ENCODE measurements around the gene BTBD9. TPM values are rescaled to one million over a fixed set of nuclear protein-coding genes. Genes with fewer than 3 reads are reported as not detected.
"Not testable (repeated sequence)": the region's sequence is repeated elsewhere in the genome, so short reads cannot be mapped to it uniquely, and the experiment has no call there.

BTBD9 gene
- total RNA-seq, 1 donor from 2014 or later: 14.8 TPM

DNA sequence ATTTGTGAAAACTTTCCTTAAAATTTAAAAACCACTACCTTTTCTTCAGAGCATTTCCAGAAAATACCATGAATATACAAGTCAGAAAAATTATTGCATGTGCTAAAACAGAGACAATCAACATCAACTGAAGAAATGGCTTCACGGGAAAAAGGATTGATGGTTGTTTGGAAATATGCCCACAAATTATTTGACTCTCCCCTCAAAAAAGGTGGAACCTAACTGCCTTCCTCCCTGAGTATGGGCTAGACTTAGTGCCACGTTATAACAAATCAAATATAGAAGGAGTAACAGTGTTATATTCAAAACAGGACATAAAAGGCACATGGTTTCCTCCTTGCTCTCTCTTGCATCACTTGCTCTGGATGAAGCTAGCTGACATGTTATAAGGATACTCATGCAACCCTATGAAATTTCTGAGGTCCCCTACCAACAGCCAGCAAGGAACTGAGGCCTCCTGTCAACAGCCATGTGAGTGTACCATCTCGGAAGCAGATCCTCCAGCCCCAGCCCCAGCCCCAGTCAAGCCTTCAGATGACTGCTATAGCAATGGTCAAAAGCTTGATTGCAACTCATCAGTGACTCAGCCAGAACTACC is 8.4 kb downstream of the BTBD9 start:
- Mint-ChIP-seq H3K27me3 (ENCODE audit: low read depth) (no peaks in the 10 kb centered on the region), H3K4me3 (ENCODE audit: unreplicated experiment) (no peak overlapping the region), H3K36me3 (ENCODE audit: low read depth) (no peaks in the 10 kb centered on the region), H3K4me1 (ENCODE audit: low read depth) (peaks cover 9% of the 10 kb centered on the region), H3K9me3 (ENCODE audit: low read depth) (peaks cover 4% of the 10 kb centered on the region), H3K27ac (ENCODE audit: unreplicated experiment) (no peak overlapping the region)
- no peak for DNase-seq (ENCODE audit: low spot score)
- TF ChIP-seq, protein P1, sequence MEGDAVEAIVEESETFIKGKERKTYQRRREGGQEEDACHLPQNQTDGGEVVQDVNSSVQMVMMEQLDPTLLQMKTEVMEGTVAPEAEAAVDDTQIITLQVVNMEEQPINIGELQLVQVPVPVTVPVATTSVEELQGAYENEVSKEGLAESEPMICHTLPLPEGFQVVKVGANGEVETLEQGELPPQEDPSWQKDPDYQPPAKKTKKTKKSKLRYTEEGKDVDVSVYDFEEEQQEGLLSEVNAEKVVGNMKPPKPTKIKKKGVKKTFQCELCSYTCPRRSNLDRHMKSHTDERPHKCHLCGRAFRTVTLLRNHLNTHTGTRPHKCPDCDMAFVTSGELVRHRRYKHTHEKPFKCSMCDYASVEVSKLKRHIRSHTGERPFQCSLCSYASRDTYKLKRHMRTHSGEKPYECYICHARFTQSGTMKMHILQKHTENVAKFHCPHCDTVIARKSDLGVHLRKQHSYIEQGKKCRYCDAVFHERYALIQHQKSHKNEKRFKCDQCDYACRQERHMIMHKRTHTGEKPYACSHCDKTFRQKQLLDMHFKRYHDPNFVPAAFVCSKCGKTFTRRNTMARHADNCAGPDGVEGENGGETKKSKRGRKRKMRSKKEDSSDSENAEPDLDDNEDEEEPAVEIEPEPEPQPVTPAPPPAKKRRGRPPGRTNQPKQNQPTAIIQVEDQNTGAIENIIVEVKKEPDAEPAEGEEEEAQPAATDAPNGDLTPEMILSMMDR (IDR thresholded peaks at IDR 0.05): no peak

DNA sequence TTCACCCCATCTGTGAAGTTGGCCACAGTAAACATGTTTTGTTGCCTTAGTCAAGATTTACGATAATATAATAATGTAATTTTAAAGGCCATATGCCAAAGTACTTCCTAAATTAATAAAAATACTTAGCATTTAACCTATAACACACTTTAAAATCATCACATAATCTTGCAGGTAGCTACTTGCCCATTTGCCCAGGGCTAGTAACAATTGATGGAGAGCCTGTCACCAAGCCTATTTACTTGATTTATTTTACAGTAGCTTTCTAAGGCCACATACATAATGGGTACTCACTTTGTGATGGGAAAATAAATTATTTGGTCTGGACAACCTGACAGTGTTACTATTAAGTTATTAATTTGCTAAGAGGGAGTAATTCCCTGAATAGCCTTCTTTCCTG is 14.5 kb downstream of the BTBD9 start:
- TF ChIP-seq, protein P1 (IDR thresholded peaks at IDR 0.05): no peak
- DNase-seq (ENCODE audit: low spot score): no peak
- Mint-ChIP-seq H3K36me3 (ENCODE audit: low read depth) (no peaks in the 10 kb centered on the region), H3K9me3 (ENCODE audit: low read depth) (no peaks in the 10 kb centered on the region), H3K27ac (ENCODE audit: unreplicated experiment) (no peak overlapping the region), H3K4me3 (ENCODE audit: unreplicated experiment) (no peak overlapping the region), H3K27me3 (ENCODE audit: low read depth) (no peaks in the 10 kb centered on the region), H3K4me1 (ENCODE audit: low read depth) (no peaks in the 10 kb centered on the region)

DNA sequence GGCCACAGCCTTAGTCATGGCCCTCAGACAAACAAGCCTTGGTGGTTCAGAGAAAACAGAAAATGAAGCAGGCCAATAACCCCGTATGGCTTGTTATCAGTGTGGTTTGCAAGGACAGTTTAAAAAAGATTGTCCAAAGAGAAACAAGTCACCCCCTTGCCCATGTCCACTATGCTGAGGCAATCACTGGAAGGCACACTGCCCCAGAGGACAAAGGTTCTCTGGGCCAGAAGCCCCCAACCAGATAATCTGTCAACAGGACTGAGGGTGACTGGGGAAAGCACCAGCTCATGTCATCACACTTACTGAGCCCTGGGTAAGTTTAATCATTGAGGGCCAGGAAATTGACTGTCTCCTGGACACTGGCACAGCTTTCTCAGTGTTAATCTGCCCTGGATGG is 20.4 kb downstream of the BTBD9 start:
- not testable (repeated sequence) for H3K36me3 Mint-ChIP-seq (ENCODE audit: low read depth); H3K9me3 Mint-ChIP-seq (ENCODE audit: low read depth); H3K4me1 Mint-ChIP-seq (ENCODE audit: low read depth); H3K27ac Mint-ChIP-seq (ENCODE audit: unreplicated experiment); H3K4me3 Mint-ChIP-seq (ENCODE audit: unreplicated experiment); DNase-seq (ENCODE audit: low spot score); H3K27me3 Mint-ChIP-seq (ENCODE audit: low read depth)

DNA sequence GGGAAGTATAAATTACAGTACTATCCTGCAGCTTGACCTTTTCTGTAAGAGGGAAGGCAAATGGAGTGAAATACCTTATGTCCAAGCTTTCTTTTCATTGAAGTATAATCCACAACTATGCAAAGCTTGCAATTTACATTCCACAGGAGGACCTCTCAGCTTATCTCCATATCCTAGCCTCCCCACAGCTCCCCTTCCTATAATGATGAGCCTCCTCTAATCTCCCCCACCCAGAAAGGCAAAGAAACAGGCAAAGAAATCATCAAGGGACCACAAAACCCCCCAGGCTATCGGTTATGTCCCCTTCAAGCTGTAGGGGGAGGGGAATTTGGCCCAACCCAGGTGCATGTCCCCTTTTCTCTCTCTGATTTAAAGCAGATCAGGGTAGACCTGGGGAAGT is 21.4 kb downstream of the BTBD9 start:
- not testable (repeated sequence) for H3K27ac Mint-ChIP-seq (ENCODE audit: unreplicated experiment); H3K4me3 Mint-ChIP-seq (ENCODE audit: unreplicated experiment); H3K4me1 Mint-ChIP-seq (ENCODE audit: low read depth); H3K9me3 Mint-ChIP-seq (ENCODE audit: low read depth); DNase-seq (ENCODE audit: low spot score); H3K27me3 Mint-ChIP-seq (ENCODE audit: low read depth); H3K36me3 Mint-ChIP-seq (ENCODE audit: low read depth)

DNA sequence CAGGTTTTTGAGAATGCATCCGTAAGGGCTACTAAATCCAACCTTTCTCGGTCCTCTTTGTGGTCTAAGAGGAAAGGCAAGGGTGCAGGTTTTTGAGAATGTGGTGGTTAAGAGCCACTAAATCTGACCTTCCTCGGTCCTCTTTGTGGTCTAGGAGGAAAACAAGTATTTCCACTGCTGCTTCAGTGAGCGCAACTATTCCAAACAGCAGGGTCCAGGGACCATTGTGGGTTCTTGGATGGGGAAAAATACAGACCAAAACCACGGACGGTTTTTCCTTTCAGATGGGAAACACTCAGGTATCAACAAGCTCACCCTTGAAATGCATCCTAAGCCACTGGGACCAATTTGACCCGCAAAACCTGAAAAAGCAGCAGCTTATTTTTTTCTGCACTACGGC is 21.9 kb downstream of the BTBD9 start:
- peaks cover 9% of the 10 kb centered on the region for H3K4me1 Mint-ChIP-seq (ENCODE audit: low read depth)
- TF ChIP-seq, protein P1 (IDR thresholded peaks at IDR 0.05): no peak
- DNase-seq (ENCODE audit: low spot score): no peak
- H3K4me3 Mint-ChIP-seq (ENCODE audit: unreplicated experiment): no peak overlapping the region
- no peaks in the 10 kb centered on the region for H3K9me3 Mint-ChIP-seq (ENCODE audit: low read depth)
- H3K27ac Mint-ChIP-seq (ENCODE audit: unreplicated experiment): no peak overlapping the region
- H3K27me3 Mint-ChIP-seq (ENCODE audit: low read depth): no peaks in the 10 kb centered on the region
- H3K36me3 Mint-ChIP-seq (ENCODE audit: low read depth): no peaks in the 10 kb centered on the region

DNA sequence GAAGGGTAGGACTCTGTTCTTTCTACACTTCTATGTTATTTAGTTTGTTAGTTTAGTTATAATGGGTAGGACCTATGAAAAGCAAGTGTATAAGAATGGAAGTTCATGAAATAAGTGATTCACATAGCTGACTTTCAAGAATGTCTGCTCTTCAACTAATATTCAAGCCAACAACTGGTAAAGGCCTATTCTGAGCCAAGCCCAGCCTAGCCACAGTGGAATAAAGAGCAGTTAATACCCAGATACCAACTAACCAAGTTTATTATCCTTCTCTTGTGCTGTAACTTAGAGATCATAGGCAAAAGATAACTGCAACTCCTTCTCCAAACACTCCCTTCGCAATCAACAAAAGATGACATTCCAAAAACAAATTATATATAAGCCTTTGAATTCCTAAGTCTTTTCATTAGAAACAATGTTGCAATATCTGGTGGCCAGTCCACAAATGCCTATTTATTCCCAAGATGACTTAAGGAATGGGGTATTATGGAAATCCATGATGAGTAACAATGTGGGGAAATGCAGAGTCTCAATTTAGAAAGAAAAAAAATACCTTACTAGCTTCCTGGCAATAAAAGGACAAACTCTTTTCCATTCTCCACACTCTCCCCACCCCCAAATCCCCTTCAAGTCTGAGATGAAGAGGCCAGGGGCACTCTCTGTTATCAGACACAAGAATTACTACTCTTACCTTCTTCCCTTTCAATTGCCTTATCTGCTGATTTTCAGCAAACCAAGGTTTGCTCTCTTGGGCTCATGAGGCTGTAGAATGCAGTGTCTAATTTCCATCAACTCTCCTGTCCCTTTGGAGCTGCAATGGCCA is 27.4 kb downstream of the BTBD9 start:
- H3K4me3 Mint-ChIP-seq (ENCODE audit: unreplicated experiment): no peak overlapping the region
- no peaks in the 10 kb centered on the region for H3K36me3 Mint-ChIP-seq (ENCODE audit: low read depth)
- H3K27me3 Mint-ChIP-seq (ENCODE audit: low read depth): no peaks in the 10 kb centered on the region
- no peaks in the 10 kb centered on the region for H3K9me3 Mint-ChIP-seq (ENCODE audit: low read depth)
- peak overlapping the region; percentile 42 for H3K27ac Mint-ChIP-seq (ENCODE audit: unreplicated experiment)
- no peak for DNase-seq (ENCODE audit: low spot score)
- H3K4me1 Mint-ChIP-seq (ENCODE audit: low read depth): peaks cover 27% of the 10 kb centered on the region
- TF ChIP-seq, protein P1 (IDR thresholded peaks at IDR 0.05): no peak

All from chondrocyte (in vitro differentiated cells).